ENCODE measurements around the gene BMI1. TPM values are rescaled to one million over a fixed set of nuclear protein-coding genes. Genes with fewer than 3 reads are reported as not detected.

The BMI1 gene
- total RNA-seq, 1 experiment from 2014 or later = 81.1 TPM

GRCh38 chr10:22316286-22317075, 4.4 kb upstream of the BMI1 start, which contains the start of gene COMMD3:
TSS of gene COMMD3 (plus strand) at chr10:22316388. CDS start at chr10:22316418, 30 bp downstream.
- peak within 1 kb of the TSS; percentile 47 for H2AFZ ChIP-seq (ENCODE audit: low read depth, low read length, poor library complexity, severe bottlenecking)
- no peak for TF ChIP-seq ATF3 (IDR thresholded peaks at IDR 0.05)
- peak; percentile 73; the same call in 1 of the 2 replicates for TF ChIP-seq SIN3A (IDR thresholded peaks at IDR 0.05; ENCODE audit: low read depth)
- no peak for TF ChIP-seq EZH2phosphoT487 (IDR thresholded peaks at IDR 0.05; ENCODE audit: borderline replicate concordance)
- TF ChIP-seq, protein P1, sequence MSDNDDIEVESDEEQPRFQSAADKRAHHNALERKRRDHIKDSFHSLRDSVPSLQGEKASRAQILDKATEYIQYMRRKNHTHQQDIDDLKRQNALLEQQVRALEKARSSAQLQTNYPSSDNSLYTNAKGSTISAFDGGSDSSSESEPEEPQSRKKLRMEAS (IDR thresholded peaks at IDR 0.05) = peak; percentile 87
- TF ChIP-seq YY1 (IDR thresholded peaks at IDR 0.05; ENCODE audit: extremely low read depth, insufficient replicate concordance, low read depth, low read length) = peak; percentile 74
- no peak for TF ChIP-seq FOSL1 (IDR thresholded peaks at IDR 0.05; ENCODE audit: low read depth)
- no peak for TF ChIP-seq SP1 (IDR thresholded peaks at IDR 0.05; ENCODE audit: low read depth)
- peak; percentile 82 for TF ChIP-seq POLR2A (IDR thresholded peaks at IDR 0.05; ENCODE audit: borderline replicate concordance, extremely low read depth, insufficient read depth, insufficient read length)
- no peak for TF ChIP-seq ELF1 (IDR thresholded peaks at IDR 0.05; ENCODE audit: borderline replicate concordance, low read depth)
- TF ChIP-seq REST (IDR thresholded peaks at IDR 0.05; ENCODE audit: low read depth) = no peak
- no peak; the same call in 1 of the 2 replicates for TF ChIP-seq CBX3 (IDR thresholded peaks at IDR 0.05; ENCODE audit: low read depth)
- TF ChIP-seq CEBPB (IDR thresholded peaks at IDR 0.05; ENCODE audit: low read depth) = no peak
- no peak for TF ChIP-seq EZH2 (IDR thresholded peaks at IDR 0.05)
- no peak for TF ChIP-seq ZNF274 (IDR thresholded peaks at IDR 0.05; ENCODE audit: low read depth, low read length)
- no peak for TF ChIP-seq CTCF (IDR thresholded peaks at IDR 0.05 in 2 of 3, conservative IDR thresholded peaks at IDR 0.05 in 1 of 3; ENCODE audit: borderline replicate concordance in 1 of 3, insufficient read depth in 1 of 3, low read depth in 2 of 3, low read length in 2 of 3)
- TF ChIP-seq TCF7L2 (IDR thresholded peaks at IDR 0.05; ENCODE audit: borderline replicate concordance, extremely low read depth, insufficient read depth, insufficient read length) = peak; percentile 36
- peak; percentile 88 for TF ChIP-seq POLR2AphosphoS5 (IDR thresholded peaks at IDR 0.05; ENCODE audit: low read depth, low read length)

More at GRCh38 chr10:22316286-22317075, 4.4 kb upstream of the BMI1 start, which contains the start of gene COMMD3:
- no TSS peak for BruUV-seq (replicated peaks)
- Histone ChIP-seq H4K20me1 (ENCODE audit: insufficient read depth) (no peaks in the 10 kb centered on the region), H3K79me2 (ENCODE audit: insufficient read depth, low read length) (peaks cover 17% of the 10 kb centered on the region; the same call in 1 of the 2 replicates), H3K9me2 (ENCODE audit: insufficient read depth) (no peaks in the 10 kb centered on the region), H3K27me3 (ENCODE audit: insufficient read depth, low read length) (no peaks in the 10 kb centered on the region), H3K27ac (ENCODE audit: low read depth, low read length) (peak within 1 kb of the TSS; percentile 60), H3K4me1 (ENCODE audit: control insufficient read depth in 1 of 2, insufficient read depth in 2 of 2, low read length in 2 of 2) (peaks cover 6 to 32% of the 10 kb centered on the region in 2 experiments; a peak in 3 of 4 replicates), H3K4me2 (ENCODE audit: low read length) (peak within 1 kb of the TSS; percentile 88), H3K9me3 (ENCODE audit: control insufficient read depth in 1 of 2, insufficient read depth in 1 of 2, low read depth in 1 of 2, low read length in 2 of 2) (no peaks in the 10 kb centered on the region), H3K36me3 (ENCODE audit: control insufficient read depth in 1 of 2, insufficient read depth in 2 of 2, low read length in 2 of 2) (no peaks in the 10 kb centered on the region), H3K4me3 (replicated peaks in 1 of 2; ENCODE audit: low read depth in 1 of 2, low read length in 2 of 2) (peak within 1 kb of the TSS; percentile 80 to 85), H3K9ac (ENCODE audit: low read length) (peak within 1 kb of the TSS; percentile 76)
- ChIA-PET POLR2A (interaction anchor here (1.0 to 1.4 kb wide), 2 partner anchors 39 to 120 kb away, joined by 3 to 5 read pairs; no protein-coding TSS in a partner anchor), RAD21 (ENCODE audit: low non-redundant PET in 1 of 2, low total read pairs in 2 of 2, uncharacterized antibody in 2 of 2, unreplicated experiment in 2 of 2) (interaction anchor here (0.5 to 1.3 kb wide), 3 partner anchors 24 to 325 kb away, joined by 3 read pairs; no protein-coding TSS in a partner anchor), CTCF (no interaction called here)
- intact Hi-C loops (cut with micrococcal nuclease) = loop anchor here (1.0 to 5.0 kb wide), 2 partner anchors 86 to 111 kb away; no protein-coding TSS in a partner anchor
- no peak for DNase-seq (ENCODE audit: low read depth, low spot score)
- peak; percentile 76 for ATAC-seq
